SH-SY5Y (cell line): Measurements from ENCODE around the gene ANKRD30BL.
"Not testable (repeated sequence)": the region's sequence is repeated elsewhere in the genome, so short reads cannot be mapped to it uniquely, and the experiment has no call there.

Experiments used
- GATA2 ChIP-seq: IDR thresholded peaks from 2 replicates; pipeline ENCODE4 v1.6.1; 2011; ENCODE audit warnings: mild to moderate bottlenecking, low read depth, low read length
- GATA3 ChIP-seq: IDR thresholded peaks from 2 replicates; pipeline ENCODE4 v1.6.1; 2011; ENCODE audit warnings: low read depth, mild to moderate bottlenecking, low read length, moderate library complexity

Gene ANKRD30BL, protein sequence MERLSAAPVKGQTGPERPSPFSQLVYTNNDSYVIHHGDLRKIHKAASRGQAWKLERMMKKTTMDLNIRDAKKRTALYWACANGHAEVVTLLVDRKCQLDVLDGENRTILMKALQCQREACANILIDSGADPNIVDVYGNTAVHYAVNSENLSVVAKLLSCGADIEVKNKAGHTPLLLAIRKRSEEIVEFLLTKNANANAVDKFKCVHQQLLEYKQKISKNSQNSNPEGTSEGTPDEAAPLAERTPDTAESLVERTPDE

DNA sequence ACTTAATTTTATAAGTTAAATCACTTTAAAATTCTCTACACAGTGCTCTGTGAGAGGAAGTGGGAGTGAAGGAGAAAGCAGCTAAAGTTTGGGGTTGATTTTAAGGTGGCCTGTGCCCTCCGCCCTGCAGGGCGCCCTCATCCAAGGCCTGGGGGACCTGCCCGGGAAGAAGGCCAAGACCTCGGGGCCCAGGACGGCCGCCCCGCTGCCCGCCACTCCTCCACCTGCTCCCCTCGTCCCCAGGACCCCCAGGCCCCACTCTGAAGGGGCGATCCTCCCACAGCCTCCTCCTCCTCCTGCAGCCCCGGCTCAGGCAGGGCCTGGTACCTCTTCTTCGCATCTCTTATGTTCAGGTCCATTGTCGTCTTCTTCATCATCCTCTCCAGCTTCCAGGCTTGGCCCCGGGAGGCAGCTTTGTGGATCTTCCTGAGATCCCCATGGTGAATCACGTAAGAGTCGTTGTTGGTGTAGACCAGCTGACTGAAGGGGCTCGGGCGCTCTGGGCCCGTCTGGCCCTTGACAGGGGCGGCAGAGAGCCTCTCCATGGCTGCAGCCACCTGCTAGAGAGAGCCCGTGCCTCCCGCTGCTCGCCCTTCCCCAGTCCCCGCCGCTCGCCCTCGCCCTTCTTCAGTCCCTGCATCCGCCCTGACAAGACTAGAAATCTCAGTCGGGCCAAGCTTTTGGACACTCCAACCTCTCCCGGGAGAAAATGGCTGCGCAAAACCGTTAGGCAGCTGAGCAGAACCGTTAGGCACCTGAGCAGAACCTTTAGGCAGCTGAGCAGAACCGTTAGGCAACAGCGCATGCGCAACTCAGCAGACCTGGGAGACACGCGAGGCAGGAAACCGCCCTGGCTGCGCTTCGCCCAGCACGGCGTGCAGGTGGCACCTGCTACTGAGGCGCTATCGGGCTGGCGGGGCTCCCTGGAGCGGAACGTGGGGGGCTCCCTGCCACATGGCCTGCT is at the start of gene ANKRD30BL:
Gene ANKRD30BL (minus strand): TSS at position 792 of the 964 bp plus-strand sequence. CDS start 247 bp downstream, at position 545.
- not testable (repeated sequence) for TF ChIP-seq GATA3, GATA2
